ENCODE results near the gene CDADC1. TPM values are rescaled to one million over a fixed set of nuclear protein-coding genes. Genes with fewer than 3 reads are reported as not detected.

The CDADC1 gene
- 1.8 and 8.7 TPM in 2 replicates for total RNA-seq (2014; rRNA removed; shearing (Covaris generic))
- 12.6 and 13.7 TPM in 2 replicates for polyA plus RNA-seq (2016; fragmentation: Nextera tagmentation; extraction: Ambion mirVana)

GRCh38 chr13:49247643-49248621, at the start of gene CDADC1:
Gene CDADC1 (plus strand): TSS chr13:49247925. CDS start chr13:49248038, 113 bp downstream.
- peak within 1 kb of the TSS; percentile 86 for H3K27ac ChIP-seq
- H3K4me1 ChIP-seq (ENCODE audit: insufficient read depth): peaks cover 14% of the 10 kb centered on the region; the same call in 1 of the 2 replicates
- no peaks in the 10 kb centered on the region for H3K27me3 ChIP-seq (replicated peaks; ENCODE audit: insufficient read depth)
- DNase-seq: peak; percentile 99
- 0 to 1% methylated on average over 52 to 56 of the region's 56 CpGs for WGBS, 2 experiments (ENCODE audit: low coverage in 1 of 2, low lambda C conversion rate in 2 of 2, missing lambda C conversion rate in 2 of 2)
- in situ Hi-C loops (cut with MboI): no loop called here
- H3K36me3 ChIP-seq (ENCODE audit: low read depth): no peaks in the 10 kb centered on the region
- TF ChIP-seq EZH2 (IDR thresholded peaks at IDR 0.05; ENCODE audit: insufficient read depth, poor library complexity, severe bottlenecking) (no peak), EZH2phosphoT487 (IDR thresholded peaks at IDR 0.05; ENCODE audit: insufficient read depth, low read depth) (no peak)
- H3K79me2 ChIP-seq (ENCODE audit: insufficient read depth): peaks cover 30% of the 10 kb centered on the region
- peak within 1 kb of the TSS; percentile 94 for H3K9ac ChIP-seq
- no peaks in the 10 kb centered on the region for H3K9me3 ChIP-seq (ENCODE audit: low read depth)
- H3K4me3 ChIP-seq: peak within 1 kb of the TSS; percentile 93
- H3F3A ChIP-seq (ENCODE audit: insufficient read depth): peaks cover 10% of the 10 kb centered on the region
- peak within 1 kb of the TSS; percentile 97 for H3K4me2 ChIP-seq (ENCODE audit: unreplicated experiment)
- no peaks in the 10 kb centered on the region for H4K20me1 ChIP-seq (ENCODE audit: insufficient read depth)
- H3K9me2 ChIP-seq (ENCODE audit: insufficient read depth): no peaks in the 10 kb centered on the region
- peak within 1 kb of the TSS; percentile 100 for H2AFZ ChIP-seq

- no peaks in the 10 kb centered on the region for H3K79me2 ChIP-seq (ENCODE audit: insufficient read depth)
- no peaks in the 10 kb centered on the region for H3K9me3 ChIP-seq (ENCODE audit: low read depth)
- H3K27me3 ChIP-seq (replicated peaks; ENCODE audit: insufficient read depth): no peaks in the 10 kb centered on the region
- H3K9ac ChIP-seq: no peak overlapping the region
- no peak overlapping the region for H2AFZ ChIP-seq
- WGBS, 2 experiments (ENCODE audit: low coverage in 1 of 2, low lambda C conversion rate in 2 of 2, missing lambda C conversion rate in 2 of 2): 97 to 100% methylated on average over 3 of the region's 3 CpGs
- no peak for TF ChIP-seq EZH2phosphoT487 (IDR thresholded peaks at IDR 0.05; ENCODE audit: insufficient read depth, low read depth)
- TF ChIP-seq EZH2 (IDR thresholded peaks at IDR 0.05; ENCODE audit: insufficient read depth, poor library complexity, severe bottlenecking): no peak
- no peak overlapping the region for H3K27ac ChIP-seq
- H3K9me2 ChIP-seq (ENCODE audit: insufficient read depth): no peaks in the 10 kb centered on the region
- peaks cover 61% of the 10 kb centered on the region for H3K36me3 ChIP-seq (ENCODE audit: low read depth)
- no peak overlapping the region for H3K4me3 ChIP-seq
- no peaks in the 10 kb centered on the region for H3K4me1 ChIP-seq (ENCODE audit: insufficient read depth)
- peaks cover 13% of the 10 kb centered on the region; the same call in 1 of the 2 replicates for H3F3A ChIP-seq (ENCODE audit: insufficient read depth)
- no peaks in the 10 kb centered on the region for H4K20me1 ChIP-seq (ENCODE audit: insufficient read depth)
- in situ Hi-C loops (cut with MboI): no loop called here
- no peak for DNase-seq
- no peak overlapping the region for H3K4me2 ChIP-seq (ENCODE audit: unreplicated experiment)
Measured at GRCh38 chr13:49206641-49207040, 41.1 kb upstream of the CDADC1 start.

- 98% methylated on average over 4 of the region's 4 CpGs for WGBS, 2 experiments (ENCODE audit: low coverage in 1 of 2, low lambda C conversion rate in 2 of 2, missing lambda C conversion rate in 2 of 2)
- TF ChIP-seq EZH2 (IDR thresholded peaks at IDR 0.05; ENCODE audit: insufficient read depth, poor library complexity, severe bottlenecking): no peak
- TF ChIP-seq EZH2phosphoT487 (IDR thresholded peaks at IDR 0.05; ENCODE audit: insufficient read depth, low read depth): no peak
- Histone ChIP-seq H3K9me2 (ENCODE audit: insufficient read depth) (no peaks in the 10 kb centered on the region), H4K20me1 (ENCODE audit: insufficient read depth) (no peaks in the 10 kb centered on the region), H3K9me3 (ENCODE audit: low read depth) (no peaks in the 10 kb centered on the region), H3K4me2 (ENCODE audit: unreplicated experiment) (no peak overlapping the region), H3K9ac (no peak overlapping the region), H2AFZ (no peak overlapping the region), H3K79me2 (ENCODE audit: insufficient read depth) (no peaks in the 10 kb centered on the region), H3K36me3 (ENCODE audit: low read depth) (peaks cover 43% of the 10 kb centered on the region), H3K4me3 (no peak overlapping the region), H3F3A (ENCODE audit: insufficient read depth) (peaks cover 22% of the 10 kb centered on the region), H3K27me3 (replicated peaks; ENCODE audit: insufficient read depth) (no peaks in the 10 kb centered on the region), H3K27ac (no peak overlapping the region), H3K4me1 (ENCODE audit: insufficient read depth) (no peaks in the 10 kb centered on the region)
- in situ Hi-C loops (cut with MboI): no loop called here
- DNase-seq: no peak
Measured at GRCh38 chr13:49208619-49209018, 39.1 kb upstream of the CDADC1 start.

- H2AFZ ChIP-seq: no peak overlapping the region
- 95 to 97% methylated on average over 1 of the region's 1 CpG for WGBS, 2 experiments (ENCODE audit: low coverage in 1 of 2, low lambda C conversion rate in 2 of 2, missing lambda C conversion rate in 2 of 2)
- no peaks in the 10 kb centered on the region for H4K20me1 ChIP-seq (ENCODE audit: insufficient read depth)
- in situ Hi-C loops (cut with MboI): no loop called here
- H3K79me2 ChIP-seq (ENCODE audit: insufficient read depth): no peaks in the 10 kb centered on the region
- H3K4me2 ChIP-seq (ENCODE audit: unreplicated experiment): no peak overlapping the region
- DNase-seq: no peak
- no peaks in the 10 kb centered on the region for H3K9me2 ChIP-seq (ENCODE audit: insufficient read depth)
- H3K27me3 ChIP-seq (replicated peaks; ENCODE audit: insufficient read depth): no peaks in the 10 kb centered on the region
- H3K36me3 ChIP-seq (ENCODE audit: low read depth): peaks cover 29% of the 10 kb centered on the region
- H3K4me3 ChIP-seq: no peak overlapping the region
- no peak overlapping the region for H3K9ac ChIP-seq
- peaks cover 31% of the 10 kb centered on the region for H3F3A ChIP-seq (ENCODE audit: insufficient read depth)
- no peaks in the 10 kb centered on the region for H3K4me1 ChIP-seq (ENCODE audit: insufficient read depth)
- no peaks in the 10 kb centered on the region for H3K9me3 ChIP-seq (ENCODE audit: low read depth)
- H3K27ac ChIP-seq: no peak overlapping the region
- TF ChIP-seq EZH2 (IDR thresholded peaks at IDR 0.05; ENCODE audit: insufficient read depth, poor library complexity, severe bottlenecking) (no peak), EZH2phosphoT487 (IDR thresholded peaks at IDR 0.05; ENCODE audit: insufficient read depth, low read depth) (no peak)
Measured at GRCh38 chr13:49210114-49210513, 37.6 kb upstream of the CDADC1 start.

All from GM23248 (cell line).